T-cell (primary cell): Measurements from ENCODE around the gene SLU7. TPM values are rescaled to one million over a fixed set of nuclear protein-coding genes. Genes with fewer than 3 reads are reported as not detected.
A peak's percentile ranks its signal among the peaks of the same experiment; 100 is the strongest.

Experiments
- ATAC-seq, 4 experiments: fragments of 200-7000 bp in 3 of 4; fragments of 150-1000 bp in 1 of 4; cut with Tn5 transposase; replicated peaks in 1 of 4; 1 replicate in 3 of 4; 2 replicates in 1 of 4; pipeline ENCODE4 v1.10.0; 2021; ENCODE audit warnings: moderate library complexity in 3 of 4, mild to moderate bottlenecking in 2 of 4, moderate number of reproducible peaks in 1 of 4
- CTCF ChIA-PET, 2 donors: fragments of 300-600 bp; sonication (Branson Sonifier 250); formaldehyde crosslinking; loops; one replicate each; lab custom pipeline; 2022; ENCODE audit warnings: antibody characterized with exemption in 2 of 2; lab: Charles Lee
- POLR2A ChIA-PET, 2 donors: fragments of 300-600 bp; sonication (Branson Sonifier 250); formaldehyde crosslinking; loops; one replicate each; lab custom pipeline; 2022; ENCODE audit warnings: antibody characterized with exemption in 2 of 2; lab: Charles Lee
- DNase-seq, 35 experiments: peaks; one replicate each; pipeline versions ENCODE4 v3.0.0 to v3.0.0-alpha.2; 2013 to 2023
- H3K27ac ChIP-seq: one replicate; pipeline ENCODE4 v1.5.1; 2013; ENCODE audit warnings: low read length
- H3K27me3 ChIP-seq, 2 experiments: replicated peaks in 1 of 2; 1 replicate in 1 of 2; 2 replicates in 1 of 2; pipeline versions ENCODE4 v1.6.1 to v1.7.0; 2013; ENCODE audit warnings: low read length in 1 of 2, mixed read lengths in 1 of 2; ENCODE audit not compliant: control insufficient read depth in 2 of 2, insufficient read depth in 2 of 2; ENCODE audit errors: extremely low read depth in 1 of 2
- H3K36me3 ChIP-seq, 2 donors: 1 replicate in 1 of 2; 2 replicates in 1 of 2; pipeline versions ENCODE4 v1.6.1 to v1.7.0; 2013; ENCODE audit warnings: low read length in 1 of 2; ENCODE audit not compliant: control insufficient read depth in 2 of 2, insufficient read depth in 1 of 2; ENCODE audit errors: extremely low read depth in 1 of 2
- H3K4me1 ChIP-seq, 2 experiments: 1 replicate in 1 of 2; 2 replicates in 1 of 2; pipeline versions ENCODE4 v1.6.1 to v1.7.0; 2013; ENCODE audit warnings: low read length in 2 of 2, mixed read lengths in 1 of 2; ENCODE audit not compliant: insufficient read depth in 2 of 2, control insufficient read depth in 1 of 2; ENCODE audit errors: extremely low read depth in 1 of 2
- H3K4me3 ChIP-seq, 2 donors: 1 replicate in 1 of 2; 2 replicates in 1 of 2; pipeline versions ENCODE4 v1.5.1 to v1.7.0; 2013; ENCODE audit warnings: mild to moderate bottlenecking in 2 of 2, low read length in 1 of 2, moderate library complexity in 1 of 2; ENCODE audit not compliant: control insufficient read depth in 1 of 2; ENCODE audit errors: extremely low read depth in 1 of 2
- H3K9me3 ChIP-seq: 2 replicates; pipeline ENCODE4 v1.7.0; 2013
- H3K27ac Mint-ChIP-seq, 2 donors: one replicate each; pipeline ENCODE4 v1.8.0; 2020 to 2021; ENCODE audit warnings: mild to moderate bottlenecking in 2 of 2, mixed read lengths in 2 of 2
- H3K27me3 Mint-ChIP-seq, 2 donors: one replicate each; pipeline ENCODE4 v1.8.0; 2021 to 2022; ENCODE audit warnings: mixed read lengths in 2 of 2
- H3K36me3 Mint-ChIP-seq: one replicate; pipeline ENCODE4 v1.8.0; 2021; ENCODE audit warnings: mixed read lengths
- H3K4me1 Mint-ChIP-seq, 3 donors: one replicate each; pipeline ENCODE4 v1.8.0; 2020 to 2022; ENCODE audit warnings: mixed read lengths in 3 of 3, mild to moderate bottlenecking in 1 of 3
- H3K4me3 Mint-ChIP-seq, 3 donors: one replicate each; pipeline ENCODE4 v1.8.0; 2020 to 2022; ENCODE audit warnings: mild to moderate bottlenecking in 3 of 3, mixed read lengths in 3 of 3, moderate library complexity in 3 of 3
- H3K9me3 Mint-ChIP-seq, 3 donors: one replicate each; pipeline ENCODE4 v1.8.0; 2020 to 2022; ENCODE audit warnings: mixed read lengths in 3 of 3
- WGBS: methylation state at CpG from one replicate; pipeline ENCODE4 v1.1.5; 2013; ENCODE audit warnings: missing lambda C conversion rate; ENCODE audit not compliant: insufficient coverage; 5-methylcytosine and 5-hydroxymethylcytosine counted together
- total RNA-seq, 35 experiments: library from RNA in 6 of 35; stranded (reverse) in 6 of 35; fragments of 120-200 nt in 1 of 35; gene quantifications; one replicate each; pipeline versions ENCODE4 v1.2.1 to v1.2.4 and lab custom pipeline; 2013 to 2026

The SLU7 gene
- total RNA-seq, 5 donors from 2014 or later (not counting 1 experiment from before 2014, with no cell fraction given): 64.9 to 76.8 (median 75.2) TPM

GRCh38 chr5:160419458-160420330 is 813 bp upstream of the SLU7 start:
- ATAC-seq: peak in 1 of 4 experiments; percentile 3
- 100% methylated on average over 4 of the region's 11 CpGs for WGBS
- H3K9me3 ChIP-seq: no peaks in the 10 kb centered on the region
- no peaks in the 10 kb centered on the region for H3K9me3 Mint-ChIP-seq
- peak overlapping the region; percentile 95 to 99 (median 95) for H3K4me3 Mint-ChIP-seq
- POLR2A ChIA-PET: interaction anchor here (0.6 to 1.1 kb wide), 12 partner anchors 7 to 1455 kb away, joined by 3 to 5 read pairs (median 4); no protein-coding TSS in a partner anchor
- H3K4me1 Mint-ChIP-seq: peaks cover 81 to 87% (median 84%) of the 10 kb centered on the region in 3 donors
- peaks cover 8% of the 10 kb centered on the region for H3K36me3 Mint-ChIP-seq
- no peaks in the 10 kb centered on the region for H3K27me3 Mint-ChIP-seq
- H3K27ac Mint-ChIP-seq: peak overlapping the region; percentile 95 to 99
- no peaks in the 10 kb centered on the region for H3K27me3 ChIP-seq
- peak overlapping the region; percentile 87 for H3K27ac ChIP-seq
- H3K4me3 ChIP-seq: peak overlapping the region; percentile 86 to 96
- H3K4me1 ChIP-seq: peaks cover 32 to 33% of the 10 kb centered on the region in 2 experiments
- CTCF ChIA-PET: interaction anchor here (0.6 to 3.5 kb wide), 11 partner anchors 19 to 988 kb away, joined by 3 to 62 read pairs (median 6); no protein-coding TSS in a partner anchor
- peaks cover 0 to 5% of the 10 kb centered on the region in 2 donors for H3K36me3 ChIP-seq
- DNase-seq: peak in 1 of 35 experiments; percentile 25

GRCh38 chr5:160399402-160400353 is 19.2 kb downstream of the SLU7 start, which contains the start of gene FAM200C:
Gene FAM200C, minus strand, starts transcription at chr5:160400054. Its CDS starts 4,564 bp downstream, at chr5:160395490.
- Histone ChIP-seq H3K4me3 (peak within 1 kb of the TSS; percentile 72 to 84), H3K36me3 (peaks cover 4 to 32% of the 10 kb centered on the region in 2 donors), H3K27ac (peak within 1 kb of the TSS; percentile 1), H3K4me1 (peaks cover 2 to 8% of the 10 kb centered on the region in 2 experiments), H3K9me3 (no peaks in the 10 kb centered on the region), H3K27me3 (no peaks in the 10 kb centered on the region)
- peaks cover 16% of the 10 kb centered on the region for H3K36me3 Mint-ChIP-seq
- peak; percentile 78 to 86 (median 80) for ATAC-seq
- peak within 1 kb of the TSS; percentile 89 to 95 (median 90) for H3K4me3 Mint-ChIP-seq
- no peaks in the 10 kb centered on the region for H3K9me3 Mint-ChIP-seq
- ChIA-PET CTCF (interaction anchor here (0.6 to 0.7 kb wide), 6 partner anchors 8 to 378 kb away, joined by 3 to 4 read pairs (median 3); partner anchors contain the start of gene PTTG1 (in 1 of the 2)), POLR2A (interaction anchor here (0.5 to 1.0 kb wide), 6 partner anchors 18 to 374 kb away, joined by 3 to 7 read pairs (median 4); partner anchors contain the start of gene SLU7 (in 2 of the 2))
- WGBS: under 1% methylated on average over 28 of the region's 41 CpGs
- peak in 34 of 35 experiments; percentile 14 to 74 (median 34) for DNase-seq
- H3K27me3 Mint-ChIP-seq: no peaks in the 10 kb centered on the region
- H3K27ac Mint-ChIP-seq: peak within 1 kb of the TSS; percentile 73 to 82
- peaks cover 21 to 23% (median 21%) of the 10 kb centered on the region in 3 donors for H3K4me1 Mint-ChIP-seq

- CTCF ChIA-PET: interaction anchor here (0.7 kb wide), 2 partner anchors 9 to 19 kb away, joined by 3 read pairs; no protein-coding TSS in a partner anchor
- POLR2A ChIA-PET: interaction anchor here (1.0 kb wide), 2 partner anchors 19 kb away, joined by 4 to 7 read pairs; no protein-coding TSS in a partner anchor
These were observed 20.1 kb downstream of the SLU7 start for GRCh38 chr5:160398806-160399205.

GRCh38 chr5:160397492-160397891 is 21.4 kb downstream of the SLU7 start:
- Histone ChIP-seq H3K36me3 (peaks cover 0 to 12% of the 10 kb centered on the region in 2 donors), H3K27me3 (no peaks in the 10 kb centered on the region), H3K4me3 (no peak overlapping the region), H3K4me1 (peaks cover 2 to 8% of the 10 kb centered on the region in 2 experiments), H3K27ac (no peak overlapping the region), H3K9me3 (no peaks in the 10 kb centered on the region)
- ChIA-PET CTCF (interaction anchor here (0.5 to 1.1 kb wide), 4 partner anchors 22 to 953 kb away, joined by 3 to 10 read pairs (median 3); partner anchors contain the start of gene SLU7 (in 1 of the 2)), POLR2A (no interaction called here)
- H3K27me3 Mint-ChIP-seq: no peaks in the 10 kb centered on the region
- no peak overlapping the region for H3K4me3 Mint-ChIP-seq
- WGBS: no CpG with 5 or more reads among the region's 1 CpG
- peaks cover 21 to 23% (median 21%) of the 10 kb centered on the region in 3 donors for H3K4me1 Mint-ChIP-seq
- no peaks in the 10 kb centered on the region for H3K36me3 Mint-ChIP-seq
- no peak overlapping the region for H3K27ac Mint-ChIP-seq
- DNase-seq (no peak), ATAC-seq (no peak)
- no peaks in the 10 kb centered on the region for H3K9me3 Mint-ChIP-seq

More at GRCh38 chr5:160398806-160399205, 20.1 kb downstream of the SLU7 start:
- Histone ChIP-seq H3K9me3 (no peaks in the 10 kb centered on the region), H3K4me1 (peaks cover 2 to 8% of the 10 kb centered on the region in 2 experiments), H3K36me3 (peaks cover 1 to 23% of the 10 kb centered on the region in 2 donors), H3K4me3 (no peak overlapping the region), H3K27me3 (no peaks in the 10 kb centered on the region), H3K27ac (no peak overlapping the region)
- Mint-ChIP-seq H3K4me3 (peak overlapping the region; percentile 89 to 95 (median 90)), H3K4me1 (peaks cover 21 to 23% (median 21%) of the 10 kb centered on the region in 3 donors), H3K27ac (peak overlapping the region in 1 of 2 donors; percentile 82), H3K27me3 (no peaks in the 10 kb centered on the region), H3K36me3 (peaks cover 8% of the 10 kb centered on the region), H3K9me3 (no peaks in the 10 kb centered on the region)
- ATAC-seq (no peak), DNase-seq (no peak)
- no CpG with 5 or more reads among the region's 4 CpGs for WGBS

GRCh38 chr5:160395111-160395510 is 23.8 kb downstream of the SLU7 start:
- no peaks in the 10 kb centered on the region for H3K27me3 ChIP-seq
- no peaks in the 10 kb centered on the region for H3K36me3 Mint-ChIP-seq
- H3K4me1 ChIP-seq: peaks cover under 1 to 6% of the 10 kb centered on the region in 2 experiments
- ATAC-seq (no peak), DNase-seq (no peak)
- POLR2A ChIA-PET: no interaction called here
- no peak overlapping the region for H3K27ac Mint-ChIP-seq
- no peak overlapping the region for H3K4me3 ChIP-seq
- H3K27ac ChIP-seq: no peak overlapping the region
- no peaks in the 10 kb centered on the region for H3K9me3 Mint-ChIP-seq
- 93% methylated on average over 5 of the region's 7 CpGs for WGBS
- H3K4me3 Mint-ChIP-seq: no peak overlapping the region
- no peaks in the 10 kb centered on the region for H3K27me3 Mint-ChIP-seq
- H3K9me3 ChIP-seq: no peaks in the 10 kb centered on the region
- no peaks in the 10 kb centered on the region for H3K36me3 ChIP-seq
- CTCF ChIA-PET: interaction anchor here in 1 of 2 donors (0.6 kb wide), 1 partner anchor 284 kb away, joined by 3 read pairs; no protein-coding TSS in a partner anchor
- peaks cover 14 to 15% (median 15%) of the 10 kb centered on the region in 3 donors for H3K4me1 Mint-ChIP-seq
